Measurements from ENCODE around the gene BAHCC1. TPM values are rescaled to one million over a fixed set of nuclear protein-coding genes. Genes with fewer than 3 reads are reported as not detected.
A peak's percentile ranks its signal among the peaks of the same experiment; 100 is the strongest.

The BAHCC1 gene
- total and polyA plus RNA-seq, 2 of the 8 experiments (the other 6 are each of a cell fraction or from before 2014, with no cell fraction given): 0.26 to 0.58 TPM

DNA sequence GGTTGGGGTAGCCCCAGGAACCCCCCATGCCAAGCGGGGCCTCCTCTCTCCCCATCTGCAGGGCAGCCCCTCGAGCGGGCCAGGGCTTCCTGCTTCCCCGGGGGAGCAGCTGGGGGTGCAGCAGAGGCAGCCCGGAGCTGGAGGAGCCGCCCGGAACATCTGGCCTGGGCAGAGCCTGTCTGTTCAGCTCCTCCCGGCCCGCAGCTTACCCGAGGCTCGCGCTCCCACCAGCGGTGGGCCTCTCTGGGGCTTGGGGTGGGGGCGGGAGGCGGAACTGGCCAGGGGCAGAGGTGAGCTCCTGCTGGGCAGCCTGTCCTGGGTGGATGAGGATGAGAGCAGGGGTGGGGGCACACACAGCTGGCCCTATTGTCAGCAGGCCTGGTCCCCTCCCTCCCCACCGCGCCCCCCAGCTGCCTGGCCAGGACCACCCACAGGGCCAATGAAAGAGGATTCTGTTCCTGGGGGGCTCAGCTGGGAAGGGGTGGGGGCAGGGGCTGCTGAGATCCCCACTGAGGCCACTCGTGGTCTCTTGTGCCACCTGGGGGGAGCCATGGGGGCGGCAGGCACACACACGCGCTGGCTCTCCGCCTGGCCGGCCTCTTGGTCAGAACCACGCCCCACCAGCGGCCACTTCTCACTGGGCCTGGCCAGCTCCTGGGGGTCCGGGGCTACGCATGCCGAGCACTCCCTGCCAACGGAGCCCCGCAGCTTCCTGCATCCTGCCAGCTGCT lies 34.7 kb downstream of the BAHCC1 start:
- TF ChIP-seq, protein P1, sequence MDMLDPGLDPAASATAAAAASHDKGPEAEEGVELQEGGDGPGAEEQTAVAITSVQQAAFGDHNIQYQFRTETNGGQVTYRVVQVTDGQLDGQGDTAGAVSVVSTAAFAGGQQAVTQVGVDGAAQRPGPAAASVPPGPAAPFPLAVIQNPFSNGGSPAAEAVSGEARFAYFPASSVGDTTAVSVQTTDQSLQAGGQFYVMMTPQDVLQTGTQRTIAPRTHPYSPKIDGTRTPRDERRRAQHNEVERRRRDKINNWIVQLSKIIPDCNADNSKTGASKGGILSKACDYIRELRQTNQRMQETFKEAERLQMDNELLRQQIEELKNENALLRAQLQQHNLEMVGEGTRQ (IDR thresholded peaks at IDR 0.05; ENCODE audit: low read length): no peak
- TF ChIP-seq, protein P2, sequence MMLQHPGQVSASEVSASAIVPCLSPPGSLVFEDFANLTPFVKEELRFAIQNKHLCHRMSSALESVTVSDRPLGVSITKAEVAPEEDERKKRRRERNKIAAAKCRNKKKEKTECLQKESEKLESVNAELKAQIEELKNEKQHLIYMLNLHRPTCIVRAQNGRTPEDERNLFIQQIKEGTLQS (IDR thresholded peaks at IDR 0.05; ENCODE audit: insufficient read depth, low read depth, low read length): no peak
- TF ChIP-seq GABPA (IDR thresholded peaks at IDR 0.05; ENCODE audit: borderline replicate concordance, insufficient read depth, low read length) (0 out of 2 replicates have a peak, but pooled peaks have one; percentile 29), RAD21 (IDR thresholded peaks at IDR 0.05 in 1 of 2, conservative IDR thresholded peaks at IDR 0.05 in 1 of 2; ENCODE audit: low read depth in 2 of 2, low read length in 2 of 2) (peak in 1 of 2 experiments; percentile 28; a peak in 2 of 4 replicates)
- H3K4me1 ChIP-seq (replicated peaks in 1 of 4; ENCODE audit: control insufficient read depth in 3 of 4, insufficient read depth in 4 of 4, low read length in 3 of 4): peaks cover 0 to 3% (median 0%) of the 10 kb centered on the region in 4 experiments; a peak in 3 of 7 replicates
- H3K18ac ChIP-seq (ENCODE audit: extremely low read depth, low read length): peak overlapping the region; percentile 32; the same call in 1 of the 2 replicates
- H3K9me3 ChIP-seq (ENCODE audit: insufficient read depth in 2 of 2, low read depth in 1 of 2, low read length in 1 of 2): peaks cover 0 to 6% of the 10 kb centered on the region in 2 experiments; a peak in 1 of 4 replicates
- no peak overlapping the region for H2BK5ac ChIP-seq (ENCODE audit: low read depth, low read length)
- H3K4me3 ChIP-seq (ENCODE audit: extremely low read depth in 1 of 4, insufficient read depth in 2 of 4, low read depth in 3 of 4, low read length in 4 of 4): no peak overlapping the region
- H3K79me1 ChIP-seq (ENCODE audit: low read depth, low read length): no peaks in the 10 kb centered on the region; the same call in 1 of the 2 replicates
- no peaks in the 10 kb centered on the region for H3K79me2 ChIP-seq (ENCODE audit: control insufficient read depth in 1 of 2, insufficient read depth in 2 of 2, low read length in 2 of 2)
- H2AK5ac ChIP-seq (ENCODE audit: low read depth, low read length): no peak overlapping the region
- no peak overlapping the region for H3K4me2 ChIP-seq (ENCODE audit: insufficient read depth in 1 of 2, low read depth in 2 of 2, low read length in 2 of 2)
- H3K27ac ChIP-seq (ENCODE audit: low read depth, low read length): no peak overlapping the region
- H2BK20ac ChIP-seq (ENCODE audit: low read length): 0 out of 2 replicates have a peak overlapping the region, but pooled peaks have one; percentile 18
- H3K9ac ChIP-seq (replicated peaks in 1 of 4; ENCODE audit: extremely low read depth in 1 of 4, low read depth in 3 of 4, low read length in 3 of 4): no peak overlapping the region
- H3K4ac ChIP-seq (replicated peaks; ENCODE audit: insufficient read length, low read depth, low read length): no peak overlapping the region
- ChIA-PET POLR2A (ENCODE audit: partially characterized antibody) (interaction anchor here (1.0 to 2.2 kb wide), 4 partner anchors 10 to 82 kb away, joined by 3 to 7 read pairs (median 4); partner anchors contain the start of gene ACTG1), CTCF (ENCODE audit: partially characterized antibody) (interaction anchor here (0.6 to 7.3 kb wide), 18 partner anchors 9 to 296 kb away, joined by 3 to 53 read pairs (median 4); no protein-coding TSS in a partner anchor)
- no peak for FAIRE-seq
- no peak overlapping the region for H2BK12ac ChIP-seq (ENCODE audit: low read depth, low read length)
- no peak overlapping the region for H4K91ac ChIP-seq (replicated peaks; ENCODE audit: insufficient read length, low read length)
- H2BK120ac ChIP-seq (replicated peaks; ENCODE audit: low read depth, low read length): no peak overlapping the region
- peaks cover 0 to 3% of the 10 kb centered on the region in 2 experiments for H4K20me1 ChIP-seq (replicated peaks in 1 of 2; ENCODE audit: control insufficient read depth in 1 of 2, insufficient read depth in 2 of 2, low read length in 2 of 2)
- peak overlapping the region; percentile 79; the same call in 1 of the 2 replicates for H4K8ac ChIP-seq (ENCODE audit: extremely low read depth, insufficient read depth, low read length)
- no peak overlapping the region for H3K56ac ChIP-seq (replicated peaks; ENCODE audit: insufficient read length, low read depth, low read length)
- H4K5ac ChIP-seq (ENCODE audit: insufficient read length, low read depth, low read length): no peak overlapping the region
- no peaks in the 10 kb centered on the region for H3K27me3 ChIP-seq (replicated peaks in 1 of 4; ENCODE audit: control insufficient read depth in 3 of 4, extremely low read depth in 1 of 4, insufficient read depth in 3 of 4, low read length in 3 of 4)
- no peak overlapping the region for H3K14ac ChIP-seq (ENCODE audit: insufficient read length)
- no peaks in the 10 kb centered on the region for H3K36me3 ChIP-seq (ENCODE audit: control insufficient read depth in 2 of 4, insufficient read depth in 4 of 4, low read length in 3 of 4)
- DNase-seq (ENCODE audit: low read depth in 1 of 2, low spot score in 2 of 2): no peak
- 86% methylated on average over 11 of the region's 30 CpGs; no CpG with 5 or more reads in 1 of the 2 experiments for WGBS, 2 experiments (ENCODE audit: extremely low coverage in 1 of 2, insufficient coverage in 1 of 2, insufficient read length in 1 of 2, insufficient replicate concordance in 2 of 2, low coverage in 1 of 2, low lambda C conversion rate in 2 of 2, missing lambda C conversion rate in 1 of 2)
- H2BK15ac ChIP-seq (ENCODE audit: low read length): no peak overlapping the region
- no peak overlapping the region for H2AFZ ChIP-seq (ENCODE audit: low read length)
- H3K23ac ChIP-seq (ENCODE audit: insufficient read length): no peak overlapping the region
- peaks cover 14% of the 10 kb centered on the region; the same call in 1 of the 2 replicates for H3K23me2 ChIP-seq (ENCODE audit: low read depth, low read length)

Data from H1 (cell line).